22Rv1 (cell line): ENCODE measurements around the gene C10orf88.

ENCODE experiments used
- CTCF ChIP-seq: fragments of 450-650 bp; IDR thresholded peaks from 2 replicates; pipeline ENCODE4 v1.5.1; 2017; ENCODE audit warnings: mild to moderate bottlenecking
- ZFX ChIP-seq: fragments of 450-650 bp; IDR thresholded peaks from 2 replicates; pipeline ENCODE4 v1.6.1; 2017; ENCODE audit warnings: antibody characterized with exemption, borderline replicate concordance

DNA sequence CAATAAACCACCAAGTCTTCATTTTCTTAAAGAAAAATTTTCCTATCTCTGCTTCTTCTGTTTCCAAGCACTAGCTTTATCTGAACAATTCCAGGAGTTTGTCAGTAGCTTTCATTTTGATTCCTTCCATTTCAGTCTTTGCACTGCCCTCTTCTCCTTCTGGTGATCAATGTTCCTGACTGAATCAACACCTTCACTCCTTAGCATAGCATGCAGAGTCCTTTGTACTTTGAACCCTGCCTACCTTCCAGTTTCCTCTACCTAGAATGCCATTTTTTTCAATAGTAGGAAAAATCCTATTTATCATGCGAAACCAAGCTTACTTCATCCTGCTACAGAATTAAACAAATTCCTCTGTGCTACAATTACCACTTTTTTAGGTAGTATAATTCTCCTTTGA lies 1.9 kb upstream of the C10orf88 start:
- TF ChIP-seq CTCF (no peak), ZFX (no peak)
